Measurements from ENCODE around the gene FLRT1. TPM values are rescaled to one million over a fixed set of nuclear protein-coding genes. Genes with fewer than 3 reads are reported as not detected.

Gene FLRT1
- total RNA-seq, 1 experiment from 2014 or later: 0.39 TPM

GRCh38 chr11:64027651-64028397, 7.9 kb upstream of the FLRT1 start:
- CTCF ChIA-PET: no interaction called here

GRCh38 chr11:64028398-64029115, 7.2 kb upstream of the FLRT1 start:
- no TSS peak for BruUV-seq (replicated peaks)
- CTCF ChIA-PET: no interaction called here
- no peaks in the 10 kb centered on the region for H3K9me3 ChIP-seq
- no peak overlapping the region for H3K27ac Mint-ChIP-seq (ENCODE audit: unreplicated experiment)
- H3K27me3 Mint-ChIP-seq (ENCODE audit: insufficient read depth, unreplicated experiment): no peaks in the 10 kb centered on the region
- no peaks in the 10 kb centered on the region for H3K4me1 Mint-ChIP-seq (ENCODE audit: low read depth, unreplicated experiment)
- no peak overlapping the region for H3K4me3 Mint-ChIP-seq (ENCODE audit: unreplicated experiment)
- no peaks in the 10 kb centered on the region for H3K27me3 ChIP-seq (replicated peaks; ENCODE audit: control insufficient read depth, insufficient read depth, low read length)
- no peak overlapping the region for H3K4me3 ChIP-seq (ENCODE audit: low read depth, low read length)
- H3K36me3 Mint-ChIP-seq (ENCODE audit: insufficient read depth, unreplicated experiment): peaks cover 9% of the 10 kb centered on the region
- TF ChIP-seq, protein P1, sequence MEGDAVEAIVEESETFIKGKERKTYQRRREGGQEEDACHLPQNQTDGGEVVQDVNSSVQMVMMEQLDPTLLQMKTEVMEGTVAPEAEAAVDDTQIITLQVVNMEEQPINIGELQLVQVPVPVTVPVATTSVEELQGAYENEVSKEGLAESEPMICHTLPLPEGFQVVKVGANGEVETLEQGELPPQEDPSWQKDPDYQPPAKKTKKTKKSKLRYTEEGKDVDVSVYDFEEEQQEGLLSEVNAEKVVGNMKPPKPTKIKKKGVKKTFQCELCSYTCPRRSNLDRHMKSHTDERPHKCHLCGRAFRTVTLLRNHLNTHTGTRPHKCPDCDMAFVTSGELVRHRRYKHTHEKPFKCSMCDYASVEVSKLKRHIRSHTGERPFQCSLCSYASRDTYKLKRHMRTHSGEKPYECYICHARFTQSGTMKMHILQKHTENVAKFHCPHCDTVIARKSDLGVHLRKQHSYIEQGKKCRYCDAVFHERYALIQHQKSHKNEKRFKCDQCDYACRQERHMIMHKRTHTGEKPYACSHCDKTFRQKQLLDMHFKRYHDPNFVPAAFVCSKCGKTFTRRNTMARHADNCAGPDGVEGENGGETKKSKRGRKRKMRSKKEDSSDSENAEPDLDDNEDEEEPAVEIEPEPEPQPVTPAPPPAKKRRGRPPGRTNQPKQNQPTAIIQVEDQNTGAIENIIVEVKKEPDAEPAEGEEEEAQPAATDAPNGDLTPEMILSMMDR (IDR thresholded peaks at IDR 0.05; ENCODE audit: insufficient read depth in 1 of 2, low read depth in 1 of 2, low read length in 1 of 2, severe bottlenecking in 1 of 2, unreplicated experiment in 1 of 2): no peak
- POLR2A ChIA-PET: no interaction called here
- H3K4me1 ChIP-seq: no peaks in the 10 kb centered on the region
- DNase-seq: no peak
- H3K36me3 ChIP-seq (ENCODE audit: control insufficient read depth, insufficient read depth, low read length): no peaks in the 10 kb centered on the region
- no peaks in the 10 kb centered on the region for H3K9me3 Mint-ChIP-seq (ENCODE audit: unreplicated experiment)
- intact Hi-C loops (cut with micrococcal nuclease; ENCODE audit: unreplicated experiment): no loop called here

More at GRCh38 chr11:64027651-64028397, 7.9 kb upstream of the FLRT1 start:
- H3K36me3 Mint-ChIP-seq (ENCODE audit: insufficient read depth, unreplicated experiment): peaks cover 9% of the 10 kb centered on the region
- H3K27ac Mint-ChIP-seq (ENCODE audit: unreplicated experiment): no peak overlapping the region
- no peaks in the 10 kb centered on the region for H3K4me1 ChIP-seq
- H3K27me3 ChIP-seq (replicated peaks; ENCODE audit: control insufficient read depth, insufficient read depth, low read length): no peaks in the 10 kb centered on the region
- no TSS peak for BruUV-seq (replicated peaks)
- H3K4me3 Mint-ChIP-seq (ENCODE audit: unreplicated experiment): no peak overlapping the region
- H3K9me3 Mint-ChIP-seq (ENCODE audit: unreplicated experiment): no peaks in the 10 kb centered on the region
- POLR2A ChIA-PET: no interaction called here
- no peak overlapping the region for H3K4me3 ChIP-seq (ENCODE audit: low read depth, low read length)
- TF ChIP-seq, protein P1 (IDR thresholded peaks at IDR 0.05; ENCODE audit: insufficient read depth in 1 of 2, low read depth in 1 of 2, low read length in 1 of 2, severe bottlenecking in 1 of 2, unreplicated experiment in 1 of 2): no peak
- no peaks in the 10 kb centered on the region for H3K9me3 ChIP-seq
- no peaks in the 10 kb centered on the region for H3K4me1 Mint-ChIP-seq (ENCODE audit: low read depth, unreplicated experiment)
- no peaks in the 10 kb centered on the region for H3K36me3 ChIP-seq (ENCODE audit: control insufficient read depth, insufficient read depth, low read length)
- no peaks in the 10 kb centered on the region for H3K27me3 Mint-ChIP-seq (ENCODE audit: insufficient read depth, unreplicated experiment)
- DNase-seq: no peak
- intact Hi-C loops (cut with micrococcal nuclease; ENCODE audit: unreplicated experiment): no loop called here

DNA sequence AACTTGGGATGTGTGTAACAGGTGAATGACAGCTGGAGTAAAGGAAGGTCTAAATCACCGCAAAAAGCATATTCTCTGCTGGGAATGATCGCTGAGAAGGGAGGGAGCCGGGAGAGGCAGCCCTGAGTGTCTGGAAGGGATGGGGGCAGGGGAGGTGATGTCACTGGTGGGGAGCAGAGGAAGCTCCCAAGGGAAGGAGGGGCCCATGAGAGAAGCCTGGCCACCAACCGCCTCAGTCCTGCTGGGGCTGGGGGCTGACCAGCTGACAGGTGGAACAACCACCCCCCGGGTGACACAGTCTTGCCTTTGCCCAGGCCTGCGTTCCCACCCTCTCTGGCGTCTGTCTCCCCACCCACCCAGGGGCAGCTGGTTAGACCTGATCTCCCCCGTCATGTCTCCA, 6.0 kb upstream of the FLRT1 start:
- no peak for DNase-seq
- no peak overlapping the region for H3K27ac Mint-ChIP-seq (ENCODE audit: unreplicated experiment)
- POLR2A ChIA-PET: no interaction called here

More for the DNA sequence above, 6.0 kb upstream of the FLRT1 start:
- Mint-ChIP-seq H3K36me3 (ENCODE audit: insufficient read depth, unreplicated experiment) (no peaks in the 10 kb centered on the region), H3K27me3 (ENCODE audit: insufficient read depth, unreplicated experiment) (peaks cover 7% of the 10 kb centered on the region), H3K4me1 (ENCODE audit: low read depth, unreplicated experiment) (no peaks in the 10 kb centered on the region), H3K9me3 (ENCODE audit: unreplicated experiment) (no peaks in the 10 kb centered on the region), H3K4me3 (ENCODE audit: unreplicated experiment) (no peak overlapping the region)
- Histone ChIP-seq H3K4me1 (no peaks in the 10 kb centered on the region), H3K4me3 (ENCODE audit: low read depth, low read length) (no peak overlapping the region), H3K36me3 (ENCODE audit: control insufficient read depth, insufficient read depth, low read length) (no peaks in the 10 kb centered on the region), H3K27me3 (replicated peaks; ENCODE audit: control insufficient read depth, insufficient read depth, low read length) (no peaks in the 10 kb centered on the region), H3K9me3 (no peaks in the 10 kb centered on the region)
- TF ChIP-seq, protein P1 (IDR thresholded peaks at IDR 0.05; ENCODE audit: insufficient read depth in 1 of 2, low read depth in 1 of 2, low read length in 1 of 2, severe bottlenecking in 1 of 2, unreplicated experiment in 1 of 2): no peak
- no TSS peak for BruUV-seq (replicated peaks)
- CTCF ChIA-PET: no interaction called here
- intact Hi-C loops (cut with micrococcal nuclease; ENCODE audit: unreplicated experiment): no loop called here
